ENCODE results near the gene SKI.

Gene SKI

GRCh38 chr1:2345297-2346075 is 117.4 kb downstream of the SKI start:
- DNase-seq, result no peak

GRCh38 chr1:2346691-2347408 is 118.7 kb downstream of the SKI start:
- DNase-seq, result no peak

GRCh38 chr1:2347409-2347785 is 119.3 kb downstream of the SKI start:
- DNase-seq, result no peak

- no peak for DNase-seq
Measured at GRCh38 chr1:2347896-2348295, 119.8 kb downstream of the SKI start.

GRCh38 chr1:2348346-2349325 is 120.5 kb downstream of the SKI start:
- no peak for DNase-seq

GRCh38 chr1:2349806-2350205 is 121.7 kb downstream of the SKI start:
- DNase-seq, result no peak

GRCh38 chr1:2350501-2350900 is 122.4 kb downstream of the SKI start:
- DNase-seq, result no peak

- no peak for DNase-seq
Measured at GRCh38 chr1:2350911-2351655, 123.0 kb downstream of the SKI start.

- DNase-seq, result no peak
Measured at GRCh38 chr1:2351723-2352122, 123.6 kb downstream of the SKI start.

GRCh38 chr1:2352341-2352896 is 124.3 kb downstream of the SKI start:
- no peak for DNase-seq

- no peak for DNase-seq
Measured at GRCh38 chr1:2352897-2353550, 124.9 kb downstream of the SKI start.

- no peak for DNase-seq
Measured at GRCh38 chr1:2353551-2354438, 125.7 kb downstream of the SKI start.

GRCh38 chr1:2354511-2355372 is 126.6 kb downstream of the SKI start:
- no peak for DNase-seq

- no peak for DNase-seq
Measured at GRCh38 chr1:2355373-2356261, 127.5 kb downstream of the SKI start.

- no peak for DNase-seq
Measured at GRCh38 chr1:2356401-2356800, 128.3 kb downstream of the SKI start.

GRCh38 chr1:2356911-2357845 is 129.1 kb downstream of the SKI start:
- DNase-seq, result no peak

GRCh38 chr1:2358072-2358471 is 130.0 kb downstream of the SKI start:
- DNase-seq, result no peak

Data from NCI-H526 treated with DMSO at 0.1 percent for 48 hours (cell line).